Measurements from ENCODE around the gene OSBPL7.

- TF ChIP-seq RAD21 (IDR thresholded peaks at IDR 0.05; ENCODE audit: low read depth) (no peak), TEAD4 (IDR thresholded peaks at IDR 0.05) (0 out of 2 replicates have a peak, but pooled peaks have one; percentile 4)
Observed at GRCh38 chr17:47821424-47822391, at the start of gene OSBPL7.

Measured in Ishikawa (cell line).